Measurements from ENCODE around the gene CXCL17.
A peak's percentile ranks its signal among the peaks of the same experiment; 100 is the strongest.

Gene CXCL17

DNA sequence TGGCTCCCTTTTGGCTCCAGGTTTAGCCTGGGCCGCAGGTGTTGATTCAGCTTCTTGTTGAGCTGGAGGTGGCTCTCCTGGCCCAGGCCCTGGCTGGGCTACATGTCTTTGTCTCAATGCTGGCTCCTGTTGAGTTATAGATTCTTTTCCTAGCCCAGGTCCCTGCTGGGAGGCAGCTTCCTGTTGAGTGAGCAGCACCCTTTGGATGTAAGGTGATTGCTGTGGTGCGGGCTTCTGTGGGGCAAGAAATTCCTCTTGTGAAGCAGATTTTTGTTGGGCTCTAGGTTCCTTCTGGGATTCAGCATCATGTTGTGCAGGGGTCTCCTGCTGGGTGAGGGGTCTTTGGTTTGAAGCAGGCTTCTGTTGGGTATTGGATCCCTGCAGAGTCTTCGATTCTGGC lies 16.1 kb downstream of the CXCL17 start:
- no peak overlapping the region for H3K4me3 ChIP-seq (ENCODE audit: control insufficient read depth, low read depth, low read length)
- no peak for DNase-seq (ENCODE audit: low read depth)
- TF ChIP-seq, protein P1, sequence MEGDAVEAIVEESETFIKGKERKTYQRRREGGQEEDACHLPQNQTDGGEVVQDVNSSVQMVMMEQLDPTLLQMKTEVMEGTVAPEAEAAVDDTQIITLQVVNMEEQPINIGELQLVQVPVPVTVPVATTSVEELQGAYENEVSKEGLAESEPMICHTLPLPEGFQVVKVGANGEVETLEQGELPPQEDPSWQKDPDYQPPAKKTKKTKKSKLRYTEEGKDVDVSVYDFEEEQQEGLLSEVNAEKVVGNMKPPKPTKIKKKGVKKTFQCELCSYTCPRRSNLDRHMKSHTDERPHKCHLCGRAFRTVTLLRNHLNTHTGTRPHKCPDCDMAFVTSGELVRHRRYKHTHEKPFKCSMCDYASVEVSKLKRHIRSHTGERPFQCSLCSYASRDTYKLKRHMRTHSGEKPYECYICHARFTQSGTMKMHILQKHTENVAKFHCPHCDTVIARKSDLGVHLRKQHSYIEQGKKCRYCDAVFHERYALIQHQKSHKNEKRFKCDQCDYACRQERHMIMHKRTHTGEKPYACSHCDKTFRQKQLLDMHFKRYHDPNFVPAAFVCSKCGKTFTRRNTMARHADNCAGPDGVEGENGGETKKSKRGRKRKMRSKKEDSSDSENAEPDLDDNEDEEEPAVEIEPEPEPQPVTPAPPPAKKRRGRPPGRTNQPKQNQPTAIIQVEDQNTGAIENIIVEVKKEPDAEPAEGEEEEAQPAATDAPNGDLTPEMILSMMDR (conservative IDR thresholded peaks at IDR 0.05; ENCODE audit: control insufficient read depth, insufficient read depth, low read depth, low read length): no peak

- no peak for DNase-seq (ENCODE audit: low read depth)
- TF ChIP-seq, protein P1 (conservative IDR thresholded peaks at IDR 0.05; ENCODE audit: control insufficient read depth, insufficient read depth, low read depth, low read length): no peak
- H3K4me3 ChIP-seq (ENCODE audit: control insufficient read depth, low read depth, low read length): no peak overlapping the region
Observed at GRCh38 chr19:42424712-42425131, 18.0 kb downstream of the CXCL17 start.

DNA sequence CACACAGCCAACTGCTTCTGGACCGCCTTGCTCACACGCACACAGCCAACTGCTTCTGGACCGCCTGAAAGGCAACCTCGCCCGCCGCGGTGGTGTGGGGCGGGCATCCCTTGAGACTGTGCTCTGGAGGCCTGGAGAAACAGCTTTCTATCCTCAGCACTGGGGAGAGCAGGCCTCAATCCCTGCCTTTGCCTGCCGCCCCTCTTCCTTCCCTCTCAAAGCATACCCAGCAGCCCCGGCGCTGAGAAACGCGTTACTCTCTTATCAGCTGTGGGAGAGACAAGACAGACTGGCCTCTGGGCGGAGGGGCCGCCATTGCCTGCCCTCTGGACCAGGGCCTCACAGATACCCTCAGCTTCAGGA lies 18.4 kb downstream of the CXCL17 start:
- H3K4me3 ChIP-seq (ENCODE audit: control insufficient read depth, low read depth, low read length): no peak overlapping the region
- TF ChIP-seq, protein P1 (conservative IDR thresholded peaks at IDR 0.05; ENCODE audit: control insufficient read depth, insufficient read depth, low read depth, low read length): no peak
- no peak for DNase-seq (ENCODE audit: low read depth)

- H3K4me3 ChIP-seq (ENCODE audit: control insufficient read depth, low read depth, low read length): peak overlapping the region; percentile 62
- TF ChIP-seq, protein P1 (conservative IDR thresholded peaks at IDR 0.05; ENCODE audit: control insufficient read depth, insufficient read depth, low read depth, low read length): no peak
- DNase-seq (ENCODE audit: low read depth): peak; percentile 88
Observed at GRCh38 chr19:42423462-42424344, 19.0 kb downstream of the CXCL17 start.

DNA sequence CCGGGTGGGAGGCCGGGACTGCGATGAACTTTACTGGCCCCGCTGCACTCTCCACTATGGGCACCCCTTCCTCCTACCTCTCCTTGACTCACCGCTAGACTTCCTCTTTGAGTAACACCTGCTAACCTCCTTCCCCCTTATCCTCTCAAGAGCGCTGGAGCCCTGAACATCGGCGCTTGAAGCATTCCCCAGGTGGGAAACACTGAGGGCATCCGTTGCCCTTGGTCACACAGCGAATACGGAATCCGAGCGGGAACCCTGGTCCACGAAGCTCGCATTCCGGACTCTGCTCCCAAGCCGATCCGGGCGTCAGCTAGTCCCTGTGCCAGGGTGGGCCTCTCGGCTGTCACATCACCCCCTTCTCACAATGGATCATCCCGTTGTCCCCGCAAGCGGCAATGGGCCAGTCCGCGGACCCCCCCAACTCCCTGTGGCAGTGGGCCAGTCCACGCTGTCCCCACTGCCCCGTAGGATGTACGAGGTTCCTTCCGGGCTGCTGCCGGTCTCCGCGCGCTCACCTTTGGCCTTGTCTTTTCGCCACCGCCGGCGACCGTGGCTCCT lies 19.8 kb downstream of the CXCL17 start:
- TF ChIP-seq, protein P1 (conservative IDR thresholded peaks at IDR 0.05; ENCODE audit: control insufficient read depth, insufficient read depth, low read depth, low read length): no peak
- no peak for DNase-seq (ENCODE audit: low read depth)
- H3K4me3 ChIP-seq (ENCODE audit: control insufficient read depth, low read depth, low read length): peak overlapping the region; percentile 62

GRCh38 chr19:42422092-42422900 lies 20.4 kb downstream of the CXCL17 start:
- no peak for DNase-seq (ENCODE audit: low read depth)
- TF ChIP-seq, protein P1 (conservative IDR thresholded peaks at IDR 0.05; ENCODE audit: control insufficient read depth, insufficient read depth, low read depth, low read length): no peak
- H3K4me3 ChIP-seq (ENCODE audit: control insufficient read depth, low read depth, low read length): peak overlapping the region; percentile 62
